HUES64 (cell line): ENCODE data around the gene PLB1.

Source experiments
- H3K27ac ChIP-seq: 2 replicates; pipeline ENCODE4 v1.7.0; 2013; ENCODE audit warnings: low read depth, low read length, inconsistent platforms
- H3K27me3 ChIP-seq: 2 replicates; pipeline ENCODE4 v1.6.1; 2013; ENCODE audit warnings: mild to moderate bottlenecking, low read length; ENCODE audit not compliant: insufficient read depth
- H3K36me3 ChIP-seq: 2 replicates; pipeline ENCODE4 v1.6.1; 2013; ENCODE audit warnings: mild to moderate bottlenecking, low read length; ENCODE audit not compliant: insufficient read depth
- H3K4me1 ChIP-seq: 2 replicates; pipeline ENCODE4 v1.6.1; 2013; ENCODE audit warnings: mild to moderate bottlenecking, low read length, moderate library complexity; ENCODE audit not compliant: insufficient read depth
- H3K4me3 ChIP-seq: 2 replicates; pipeline ENCODE4 v1.5.1; 2013; ENCODE audit warnings: mild to moderate bottlenecking, low read length, moderate library complexity
- H3K9ac ChIP-seq: 2 replicates; pipeline ENCODE4 v1.6.1; 2013; ENCODE audit warnings: mild to moderate bottlenecking, low read depth, low read length
- H3K9me3 ChIP-seq: 2 replicates; pipeline ENCODE4 v1.6.1; 2013; ENCODE audit warnings: low read depth, low read length; ENCODE audit not compliant: insufficient read depth
- WGBS: fragments of 150-250, 120-280 bp; methylation state at CpG from one replicate; pipeline ENCODE4 v1.1.7; 2013; ENCODE audit warnings: missing lambda C conversion rate; 5-methylcytosine and 5-hydroxymethylcytosine counted together

Gene PLB1

DNA sequence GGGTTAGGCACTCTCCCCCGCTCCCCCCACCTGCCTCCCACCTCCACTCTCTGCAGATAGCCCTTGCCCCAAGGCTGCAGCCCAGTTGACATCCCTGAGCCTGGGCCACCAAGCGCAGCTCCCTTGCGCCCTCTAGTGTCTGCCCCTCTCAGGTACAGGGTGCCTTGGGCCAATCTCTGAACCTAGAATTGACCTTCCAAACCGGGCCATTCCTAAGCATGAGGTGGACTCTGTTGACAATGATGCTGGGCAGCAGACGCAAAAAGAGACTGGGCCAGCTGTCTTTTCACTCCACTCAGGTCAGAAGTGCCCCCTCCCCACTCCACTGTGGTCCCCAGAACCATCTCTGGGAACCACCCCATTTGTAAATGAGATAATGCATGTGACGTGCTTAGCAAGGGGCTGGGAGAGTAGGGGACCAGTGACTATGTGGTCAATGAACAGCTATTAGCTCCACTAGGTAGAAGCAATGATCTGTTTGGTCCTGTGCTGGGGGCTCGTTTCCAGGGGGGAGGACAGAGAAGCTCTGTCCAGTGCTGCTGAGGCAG lies 43.3 kb upstream of the PLB1 start:
- WGBS: 46% methylated on average over 7 of the region's 7 CpGs
- Histone ChIP-seq H3K9me3 (no peaks in the 10 kb centered on the region), H3K4me3 (no peak overlapping the region), H3K27ac (no peak overlapping the region), H3K9ac (no peak overlapping the region), H3K4me1 (no peaks in the 10 kb centered on the region), H3K27me3 (no peaks in the 10 kb centered on the region), H3K36me3 (no peaks in the 10 kb centered on the region)

DNA sequence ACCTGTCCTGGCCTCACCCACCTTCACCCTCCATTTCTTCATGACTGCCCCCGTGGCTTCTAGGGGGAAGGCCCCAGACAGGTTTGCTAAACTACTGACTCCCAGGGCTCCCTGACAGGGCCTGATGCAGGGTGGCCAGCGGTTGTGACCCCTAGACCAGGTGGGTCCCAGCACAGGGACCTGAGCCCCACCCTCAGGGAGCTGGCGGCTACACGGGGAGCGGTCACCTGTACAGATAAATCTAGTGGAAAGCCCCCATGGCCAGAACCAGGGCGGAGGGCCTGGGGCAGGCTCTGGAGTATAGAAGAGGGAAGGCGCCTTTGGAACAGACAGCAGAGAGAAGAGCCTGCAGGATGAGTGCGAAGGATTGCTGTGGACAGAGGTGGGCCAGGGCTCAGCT lies 42.5 kb upstream of the PLB1 start:
- Histone ChIP-seq H3K36me3 (no peaks in the 10 kb centered on the region), H3K27me3 (no peaks in the 10 kb centered on the region), H3K9ac (no peak overlapping the region), H3K9me3 (no peaks in the 10 kb centered on the region), H3K4me3 (no peak overlapping the region), H3K4me1 (no peaks in the 10 kb centered on the region), H3K27ac (no peak overlapping the region)
- WGBS: 93% methylated on average over 8 of the region's 8 CpGs

DNA sequence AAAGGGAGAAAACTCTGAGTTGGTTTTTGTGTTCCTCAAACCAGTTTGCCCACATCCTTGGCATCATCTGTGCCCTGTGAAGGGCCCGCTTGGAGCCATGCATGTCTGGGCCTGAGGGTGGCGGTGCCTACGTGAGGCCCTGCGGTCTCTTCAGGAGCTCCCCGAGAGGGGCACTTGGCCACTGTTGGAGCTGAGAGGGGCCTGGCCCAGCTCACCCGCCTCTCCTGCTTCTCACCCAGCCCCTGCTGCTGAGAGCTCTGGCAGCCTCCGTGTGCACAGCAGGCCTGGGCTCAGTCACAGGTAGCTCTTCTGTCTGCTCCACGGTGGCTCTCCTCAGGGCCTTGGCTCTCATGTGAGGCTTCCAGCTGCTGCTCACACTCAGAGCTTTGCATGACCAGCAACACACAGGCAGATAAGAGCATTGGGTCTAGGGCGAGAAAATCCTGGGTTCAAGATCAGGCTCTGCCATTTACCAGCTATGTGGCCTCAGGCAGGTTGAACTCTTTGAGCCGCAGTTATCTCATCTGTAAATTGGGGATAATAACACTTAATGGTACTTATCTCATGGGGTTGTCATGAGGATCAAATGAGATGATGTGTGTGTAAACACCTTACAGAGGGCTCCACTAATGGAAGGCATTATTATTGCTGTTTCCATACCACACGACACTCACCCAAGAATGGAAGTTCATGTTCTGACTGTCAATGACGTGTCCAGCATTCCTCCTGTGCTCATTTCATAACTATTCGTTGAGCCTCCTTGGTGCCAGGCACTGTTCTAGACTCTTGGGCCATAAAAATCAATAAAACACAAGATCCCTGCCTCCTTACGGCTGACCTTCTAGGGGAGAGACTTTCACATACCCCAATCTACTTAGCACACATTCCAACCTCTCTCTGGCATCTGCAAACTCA lies 41.6 kb upstream of the PLB1 start:
- Histone ChIP-seq H3K27ac (no peak overlapping the region), H3K36me3 (no peaks in the 10 kb centered on the region), H3K9ac (no peak overlapping the region), H3K27me3 (no peaks in the 10 kb centered on the region), H3K9me3 (no peaks in the 10 kb centered on the region), H3K4me3 (no peak overlapping the region), H3K4me1 (no peaks in the 10 kb centered on the region)
- 91% methylated on average over 14 of the region's 14 CpGs for WGBS

DNA sequence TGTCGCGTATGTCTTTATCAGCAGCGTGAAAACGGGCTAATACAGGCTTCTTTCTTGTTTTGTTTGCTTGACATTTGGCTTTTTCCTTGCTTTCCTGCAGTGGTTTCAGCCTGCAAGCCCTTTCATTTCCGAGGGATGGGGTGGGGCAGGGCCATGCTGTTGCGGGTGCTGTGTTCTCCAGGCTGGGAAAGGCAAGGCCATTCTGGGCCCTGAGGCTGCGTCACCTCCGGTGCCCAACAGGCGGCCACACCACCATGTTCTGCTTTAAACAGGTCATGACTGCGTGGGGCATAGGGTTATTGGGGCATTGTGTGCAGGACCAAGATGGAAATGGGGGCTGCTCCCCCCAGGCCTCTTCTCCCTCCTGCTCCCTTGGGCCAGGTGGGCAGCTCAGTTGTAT lies 38.6 kb upstream of the PLB1 start:
- no peak overlapping the region for H3K27ac ChIP-seq
- no peaks in the 10 kb centered on the region for H3K4me1 ChIP-seq
- 0 out of 2 replicates have a peak, but pooled peaks cover 3% of the 10 kb centered on the region for H3K9me3 ChIP-seq
- no peaks in the 10 kb centered on the region for H3K27me3 ChIP-seq
- H3K9ac ChIP-seq: no peak overlapping the region
- whole genome bisulfite sequencing: 93% methylated on average over 10 of the region's 10 CpGs
- H3K36me3 ChIP-seq: no peaks in the 10 kb centered on the region
- no peak overlapping the region for H3K4me3 ChIP-seq

DNA sequence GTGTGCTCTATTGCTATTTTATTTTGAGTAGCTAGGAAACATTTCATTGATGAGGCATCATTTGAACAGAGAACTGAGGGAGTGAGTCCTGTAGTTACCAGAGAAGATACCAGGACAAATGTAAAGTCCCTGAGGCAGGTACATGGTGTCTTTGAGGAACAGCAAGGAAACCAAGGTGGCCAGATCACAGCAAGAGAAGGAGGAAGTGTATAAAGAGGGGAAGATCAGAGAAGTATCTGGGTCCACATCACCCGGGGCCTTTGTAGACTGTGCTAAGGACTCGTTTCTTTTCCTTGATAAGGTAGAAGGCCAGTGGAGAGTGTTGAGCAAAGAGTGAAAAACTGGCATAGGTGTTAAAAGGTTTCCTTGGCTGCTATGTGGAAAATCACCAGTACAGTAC lies 34.8 kb upstream of the PLB1 start:
- Histone ChIP-seq H3K4me3 (no peak overlapping the region), H3K9ac (no peak overlapping the region), H3K27ac (no peak overlapping the region), H3K9me3 (peaks cover 9% of the 10 kb centered on the region; the same call in 1 of the 2 replicates), H3K4me1 (no peaks in the 10 kb centered on the region), H3K27me3 (no peaks in the 10 kb centered on the region; the same call in 1 of the 2 replicates), H3K36me3 (no peaks in the 10 kb centered on the region)
- WGBS: 86% methylated on average over 2 of the region's 2 CpGs

DNA sequence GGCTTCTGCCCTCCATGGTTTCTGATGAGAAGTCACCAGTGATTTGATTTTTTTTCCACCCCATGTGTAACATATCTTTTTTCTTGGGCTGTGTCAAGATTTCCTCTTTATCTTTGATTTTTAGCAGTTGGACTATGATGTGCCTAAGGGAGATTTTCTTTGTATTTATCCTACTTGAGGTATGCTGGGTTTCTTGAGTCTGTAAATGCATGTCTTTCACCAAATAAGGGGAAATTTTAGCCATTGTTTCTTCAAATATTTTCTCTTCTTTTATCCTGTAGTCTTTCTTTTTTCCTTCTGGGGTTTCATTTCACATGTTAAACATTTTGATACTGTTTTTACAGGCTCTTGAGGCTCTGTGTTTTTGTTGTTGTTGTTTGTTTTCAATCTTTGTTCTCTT lies 33.7 kb upstream of the PLB1 start:
- H3K9ac ChIP-seq: no peak overlapping the region
- no peaks in the 10 kb centered on the region for H3K4me1 ChIP-seq
- H3K36me3 ChIP-seq: no peaks in the 10 kb centered on the region
- H3K27me3 ChIP-seq: no peaks in the 10 kb centered on the region; the same call in 1 of the 2 replicates
- H3K4me3 ChIP-seq: no peak overlapping the region
- H3K27ac ChIP-seq: no peak overlapping the region
- H3K9me3 ChIP-seq: peaks cover 9% of the 10 kb centered on the region; the same call in 1 of the 2 replicates

DNA sequence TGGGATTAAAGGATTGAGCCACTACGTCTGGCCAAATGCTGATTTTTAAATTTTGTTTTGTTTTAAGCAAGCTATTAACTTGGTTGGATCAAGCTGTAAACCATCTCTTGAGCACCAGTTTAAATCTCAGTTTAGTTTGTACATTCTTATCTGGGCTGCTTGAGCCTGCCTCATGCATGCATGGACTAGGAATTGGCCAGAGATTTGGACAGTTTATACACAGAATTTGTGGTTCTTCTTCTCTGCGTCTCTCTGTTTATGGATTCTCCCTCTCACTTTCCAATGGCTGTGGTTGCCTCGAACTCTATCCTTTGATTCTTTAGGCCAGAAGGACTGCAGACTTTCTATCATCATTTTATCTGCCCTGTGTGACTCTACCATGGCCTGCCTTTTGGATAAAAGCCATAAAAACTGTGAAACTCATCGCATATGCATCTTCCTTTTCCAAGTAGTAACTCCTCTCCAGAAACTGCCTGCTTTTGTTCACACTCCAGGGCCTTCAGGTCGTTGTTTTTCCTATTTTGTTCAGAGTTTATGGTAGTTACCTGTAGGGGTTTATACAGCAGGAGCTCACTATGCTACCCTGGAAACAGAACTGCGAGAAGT lies 32.5 kb upstream of the PLB1 start:
- no peak overlapping the region for H3K27ac ChIP-seq
- no peaks in the 10 kb centered on the region; the same call in 1 of the 2 replicates for H3K27me3 ChIP-seq
- H3K9me3 ChIP-seq: peaks cover 9% of the 10 kb centered on the region; the same call in 1 of the 2 replicates
- H3K9ac ChIP-seq: no peak overlapping the region
- no peaks in the 10 kb centered on the region for H3K36me3 ChIP-seq
- H3K4me1 ChIP-seq: no peaks in the 10 kb centered on the region
- 77% methylated on average over 6 of the region's 6 CpGs for WGBS
- H3K4me3 ChIP-seq: no peak overlapping the region

DNA sequence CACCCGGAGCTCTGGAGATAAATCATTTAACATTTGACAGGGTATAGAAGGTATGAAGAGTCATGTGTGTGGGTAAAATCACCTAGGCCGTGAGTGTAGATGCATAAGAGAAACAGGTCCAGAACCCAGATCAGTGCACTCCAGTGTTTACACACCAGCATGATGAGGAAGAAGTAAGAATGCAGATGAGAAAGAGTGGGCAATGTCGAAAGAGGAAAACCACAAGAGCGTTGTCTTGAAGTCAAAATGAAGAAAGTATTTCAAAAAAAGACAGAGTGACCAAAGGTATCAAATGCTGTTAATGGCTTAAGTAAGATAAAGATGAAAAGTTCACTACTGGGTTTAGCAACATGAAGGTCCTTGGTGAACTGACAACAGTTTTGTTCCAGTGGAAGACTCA lies 32.0 kb upstream of the PLB1 start:
- Histone ChIP-seq H3K4me1 (no peaks in the 10 kb centered on the region), H3K27ac (no peak overlapping the region), H3K4me3 (no peak overlapping the region), H3K27me3 (no peaks in the 10 kb centered on the region; the same call in 1 of the 2 replicates), H3K9me3 (peaks cover 9% of the 10 kb centered on the region; the same call in 1 of the 2 replicates), H3K9ac (no peak overlapping the region), H3K36me3 (no peaks in the 10 kb centered on the region)
- 96% methylated on average over 4 of the region's 4 CpGs for WGBS

DNA sequence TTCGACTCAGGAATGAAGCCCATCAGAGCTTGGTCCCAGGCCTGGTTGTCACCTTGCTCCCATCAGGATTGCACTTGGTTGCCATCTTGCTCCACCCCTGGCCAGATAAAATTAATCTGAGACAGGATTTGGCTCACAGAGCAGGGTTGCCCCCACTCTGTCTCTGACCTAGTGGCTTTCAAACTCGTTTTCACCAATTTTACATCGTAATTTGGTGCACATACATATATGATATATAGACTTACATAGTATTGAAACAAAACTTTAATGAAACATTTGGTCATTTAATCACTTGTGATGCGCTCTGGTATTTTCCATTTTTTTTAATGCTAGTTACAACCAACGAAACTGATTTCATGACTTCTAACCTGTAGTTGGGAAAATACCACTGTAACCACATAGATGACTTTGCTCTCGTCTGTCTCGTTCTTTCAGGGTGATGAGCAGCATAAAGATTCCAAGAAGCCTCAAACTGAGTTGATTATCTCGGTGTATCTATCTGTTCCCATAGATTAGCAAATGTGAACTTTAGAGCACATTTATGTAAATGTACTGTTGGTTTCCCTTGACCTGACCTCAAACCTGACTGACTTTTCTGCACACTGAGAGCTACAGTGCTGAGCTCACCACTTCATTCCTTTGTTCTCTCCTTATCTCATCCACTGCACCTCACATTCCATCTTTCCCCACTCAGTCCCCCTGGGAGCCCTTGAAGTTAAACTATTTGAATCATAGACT lies 30.5 kb upstream of the PLB1 start:
- no peaks in the 10 kb centered on the region for H3K4me1 ChIP-seq
- peaks cover 9% of the 10 kb centered on the region; the same call in 1 of the 2 replicates for H3K9me3 ChIP-seq
- H3K9ac ChIP-seq: no peak overlapping the region
- H3K27ac ChIP-seq: no peak overlapping the region
- no peaks in the 10 kb centered on the region for H3K36me3 ChIP-seq
- H3K4me3 ChIP-seq: no peak overlapping the region
- H3K27me3 ChIP-seq: no peaks in the 10 kb centered on the region; the same call in 1 of the 2 replicates
- WGBS: 76% methylated on average over 6 of the region's 8 CpGs

DNA sequence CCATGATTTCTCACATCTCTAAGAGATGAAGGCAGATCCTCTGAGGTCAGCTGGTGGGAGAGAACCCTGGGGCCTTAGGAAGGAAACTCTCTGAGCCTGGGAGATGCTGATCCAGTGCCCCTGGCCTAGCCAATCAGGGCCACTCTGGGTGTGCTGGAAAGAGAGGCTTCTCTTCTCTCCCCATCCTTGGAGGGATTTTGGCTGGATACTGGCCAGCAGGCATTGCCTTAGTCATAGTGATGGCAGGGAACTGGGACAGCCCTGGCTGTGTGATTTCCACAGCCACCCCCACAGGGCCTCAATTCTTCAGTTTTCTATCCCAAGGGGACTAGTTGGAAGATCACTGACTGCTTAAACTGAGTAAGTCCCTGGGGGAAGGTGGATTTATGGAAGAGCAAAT lies 26.6 kb upstream of the PLB1 start:
- H3K9ac ChIP-seq: no peak overlapping the region
- H3K4me1 ChIP-seq: no peaks in the 10 kb centered on the region
- no peaks in the 10 kb centered on the region; the same call in 1 of the 2 replicates for H3K27me3 ChIP-seq
- no peaks in the 10 kb centered on the region for H3K36me3 ChIP-seq
- H3K4me3 ChIP-seq: no peak overlapping the region
- no peaks in the 10 kb centered on the region for H3K9me3 ChIP-seq
- H3K27ac ChIP-seq: no peak overlapping the region
